ENCODE data around the gene HSD3B1. TPM values are rescaled to one million over a fixed set of nuclear protein-coding genes. Genes with fewer than 3 reads are reported as not detected.
A peak's percentile ranks its signal among the peaks of the same experiment; 100 is the strongest.
"Not testable (repeated sequence)": the region's sequence is repeated elsewhere in the genome, so short reads cannot be mapped to it uniquely, and the experiment has no call there.

The HSD3B1 gene
- total RNA-seq, 1 donor from 2014 or later, result not detected

DNA sequence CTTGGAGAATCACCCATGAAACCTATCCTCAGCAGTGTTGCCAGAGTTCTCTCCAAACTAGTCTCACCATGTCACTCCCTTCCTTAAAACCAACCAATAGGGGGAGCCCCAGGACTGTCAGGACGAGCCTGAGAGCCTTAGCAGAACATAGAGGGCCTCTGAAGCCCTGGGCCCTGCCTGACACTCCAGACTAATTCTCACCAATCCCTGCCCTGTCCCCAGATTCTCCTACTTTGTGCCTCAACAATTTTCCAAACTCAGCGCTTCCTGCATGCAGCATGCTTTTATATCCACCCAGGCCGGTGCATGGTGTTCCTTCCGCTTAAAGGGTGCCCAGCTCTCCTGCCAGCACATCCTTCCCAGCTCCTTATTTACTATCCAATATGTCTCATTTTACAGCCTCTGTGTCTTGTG is 42.7 kb downstream of the HSD3B1 start:
- TF ChIP-seq, protein P1, sequence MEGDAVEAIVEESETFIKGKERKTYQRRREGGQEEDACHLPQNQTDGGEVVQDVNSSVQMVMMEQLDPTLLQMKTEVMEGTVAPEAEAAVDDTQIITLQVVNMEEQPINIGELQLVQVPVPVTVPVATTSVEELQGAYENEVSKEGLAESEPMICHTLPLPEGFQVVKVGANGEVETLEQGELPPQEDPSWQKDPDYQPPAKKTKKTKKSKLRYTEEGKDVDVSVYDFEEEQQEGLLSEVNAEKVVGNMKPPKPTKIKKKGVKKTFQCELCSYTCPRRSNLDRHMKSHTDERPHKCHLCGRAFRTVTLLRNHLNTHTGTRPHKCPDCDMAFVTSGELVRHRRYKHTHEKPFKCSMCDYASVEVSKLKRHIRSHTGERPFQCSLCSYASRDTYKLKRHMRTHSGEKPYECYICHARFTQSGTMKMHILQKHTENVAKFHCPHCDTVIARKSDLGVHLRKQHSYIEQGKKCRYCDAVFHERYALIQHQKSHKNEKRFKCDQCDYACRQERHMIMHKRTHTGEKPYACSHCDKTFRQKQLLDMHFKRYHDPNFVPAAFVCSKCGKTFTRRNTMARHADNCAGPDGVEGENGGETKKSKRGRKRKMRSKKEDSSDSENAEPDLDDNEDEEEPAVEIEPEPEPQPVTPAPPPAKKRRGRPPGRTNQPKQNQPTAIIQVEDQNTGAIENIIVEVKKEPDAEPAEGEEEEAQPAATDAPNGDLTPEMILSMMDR (conservative IDR thresholded peaks at IDR 0.05; ENCODE audit: low read depth, low read length), result peak; percentile 69
- no peak overlapping the region for H3K4me3 ChIP-seq (ENCODE audit: low read depth, low read length)
- peak; percentile 9 for DNase-seq (ENCODE audit: low read depth)

DNA sequence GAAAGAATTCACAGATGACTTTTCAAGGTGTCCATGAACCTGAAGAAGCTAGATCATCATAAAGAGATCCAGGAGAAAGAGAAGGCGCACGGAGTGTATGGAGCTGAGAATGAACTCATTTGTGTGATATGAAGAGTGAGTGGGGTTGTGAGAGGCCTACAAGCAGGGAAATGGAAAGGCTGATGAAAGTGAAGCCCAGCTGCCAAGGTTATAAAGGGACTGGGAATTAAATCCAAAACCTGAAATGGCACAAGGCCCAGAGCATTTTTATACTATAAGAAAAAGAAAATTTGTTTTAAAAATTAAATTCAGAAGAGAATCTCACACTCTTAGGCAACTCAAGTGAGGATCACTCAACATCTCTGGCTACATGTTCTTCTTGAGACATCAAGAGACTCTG is 43.4 kb downstream of the HSD3B1 start:
- TF ChIP-seq, protein P1 (conservative IDR thresholded peaks at IDR 0.05; ENCODE audit: low read depth, low read length), result no peak
- H3K4me3 ChIP-seq (ENCODE audit: low read depth, low read length), result no peak overlapping the region
- no peak for DNase-seq (ENCODE audit: low read depth)

DNA sequence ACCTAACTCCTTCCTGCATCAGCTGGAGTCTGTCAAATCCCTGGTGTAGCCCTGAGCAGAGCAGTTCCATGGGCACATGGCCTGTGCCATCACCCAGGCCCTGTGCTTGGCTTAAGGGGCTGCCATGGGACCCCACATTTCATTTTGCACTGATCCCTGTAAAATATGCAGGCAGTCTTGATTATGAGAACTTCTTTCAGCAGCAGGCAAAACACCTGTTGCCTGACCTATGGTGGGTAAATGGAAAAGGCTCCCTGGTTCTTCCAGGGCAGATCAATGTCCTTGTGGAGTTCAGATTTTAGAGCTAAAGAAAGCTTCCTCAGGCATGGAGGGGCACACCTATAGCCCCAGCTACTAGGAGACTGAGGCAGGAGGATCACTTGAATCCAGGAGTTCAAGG is 44.2 kb downstream of the HSD3B1 start:
- TF ChIP-seq, protein P1 (conservative IDR thresholded peaks at IDR 0.05; ENCODE audit: low read depth, low read length), result no peak
- H3K4me3 ChIP-seq (ENCODE audit: low read depth, low read length), result no peak overlapping the region
- no peak for DNase-seq (ENCODE audit: low read depth)

DNA sequence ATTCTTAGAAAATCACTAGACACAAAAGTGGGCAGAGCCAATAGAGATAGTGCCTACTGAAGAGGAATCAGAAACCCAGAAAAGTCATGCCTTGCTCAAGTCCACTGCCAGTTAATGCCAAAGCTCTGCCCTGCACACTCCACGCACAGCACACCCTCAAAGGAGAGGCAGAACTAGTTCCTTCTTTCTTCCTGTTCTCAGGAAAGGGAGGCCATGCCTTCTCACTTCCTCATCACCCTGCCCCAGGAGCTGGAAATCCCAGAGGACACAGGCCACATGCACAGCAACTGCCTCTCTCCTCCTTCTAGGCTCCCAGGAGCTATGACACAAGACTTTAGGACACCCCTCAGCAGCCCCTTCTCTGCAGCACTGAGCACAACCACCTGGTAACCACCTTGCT is 45.6 kb downstream of the HSD3B1 start:
- DNase-seq (ENCODE audit: low read depth); H3K4me3 ChIP-seq (ENCODE audit: low read depth, low read length): not testable (repeated sequence)

- DNase-seq (ENCODE audit: low read depth); H3K4me3 ChIP-seq (ENCODE audit: low read depth, low read length): not testable (repeated sequence)
These were observed 46.5 kb downstream of the HSD3B1 start for GRCh38 chr1:119553302-119554071.

DNA sequence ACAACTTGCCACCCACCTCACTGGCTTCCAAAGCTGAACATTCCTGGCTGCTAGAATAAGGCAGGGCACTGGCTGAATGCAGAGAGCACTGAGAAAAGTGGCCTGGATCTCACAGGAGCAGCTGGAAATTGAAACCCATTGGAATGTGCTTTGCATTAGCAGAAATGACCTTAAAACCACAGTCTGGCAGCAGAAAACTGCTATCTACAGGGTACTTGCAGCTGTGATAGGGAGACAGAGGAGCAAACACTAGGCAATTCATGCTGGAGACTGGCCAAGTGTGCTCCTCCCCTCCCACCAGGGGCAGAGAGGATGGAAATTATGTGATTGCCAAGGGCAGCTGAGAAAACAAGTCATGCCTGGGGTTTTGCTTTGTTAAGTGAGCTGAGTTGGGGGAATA is 47.2 kb downstream of the HSD3B1 start:
- no peak overlapping the region for H3K4me3 ChIP-seq (ENCODE audit: low read depth, low read length)
- no peak for DNase-seq (ENCODE audit: low read depth)
- TF ChIP-seq, protein P1 (conservative IDR thresholded peaks at IDR 0.05; ENCODE audit: low read depth, low read length), result no peak

- no peak overlapping the region for H3K4me3 ChIP-seq (ENCODE audit: low read depth, low read length)
- TF ChIP-seq, protein P1 (conservative IDR thresholded peaks at IDR 0.05; ENCODE audit: low read depth, low read length), result no peak
- no peak for DNase-seq (ENCODE audit: low read depth)
These were observed 49.4 kb downstream of the HSD3B1 start for GRCh38 chr1:119556423-119556822.

DNA sequence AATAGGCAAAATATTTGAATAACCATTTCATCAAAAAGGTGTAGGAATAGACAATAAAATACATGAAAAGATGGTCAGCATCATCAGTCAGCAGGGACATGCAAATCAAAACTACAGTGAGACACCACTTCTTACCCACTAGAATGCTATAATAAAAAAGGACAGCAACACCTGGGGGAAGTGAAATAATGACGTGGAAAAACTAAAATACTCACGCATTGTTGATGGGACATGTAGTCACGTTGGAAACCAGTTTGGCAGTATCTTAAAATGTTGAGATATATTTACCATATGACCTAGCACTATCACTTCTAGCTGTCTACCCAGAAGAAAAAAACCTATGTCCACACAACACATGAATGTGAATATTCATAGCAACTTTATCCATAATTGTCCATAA is 53.4 kb downstream of the HSD3B1 start:
- DNase-seq (ENCODE audit: low read depth); H3K4me3 ChIP-seq (ENCODE audit: low read depth, low read length): not testable (repeated sequence)
